Stimulated activated CD4-positive, alpha-beta T cell treated with anti-CD3 and anti-CD28 coated beads, Interleukin-4, amount 100 ng/mL, for 4 hours (primary cell): ENCODE results near the gene CD44.

Experiments used
- DNase-seq, 2 experiments: peaks; one replicate each; pipeline ENCODE4 v3.0.0-alpha.2; 2020

The CD44 gene

GRCh38 chr11:35271031-35271430 is 132.1 kb downstream of the CD44 start:
- no peak for DNase-seq

- DNase-seq: peak; percentile 17 to 30
These were observed 133.5 kb downstream of the CD44 start for GRCh38 chr11:35272391-35272902.

DNA sequence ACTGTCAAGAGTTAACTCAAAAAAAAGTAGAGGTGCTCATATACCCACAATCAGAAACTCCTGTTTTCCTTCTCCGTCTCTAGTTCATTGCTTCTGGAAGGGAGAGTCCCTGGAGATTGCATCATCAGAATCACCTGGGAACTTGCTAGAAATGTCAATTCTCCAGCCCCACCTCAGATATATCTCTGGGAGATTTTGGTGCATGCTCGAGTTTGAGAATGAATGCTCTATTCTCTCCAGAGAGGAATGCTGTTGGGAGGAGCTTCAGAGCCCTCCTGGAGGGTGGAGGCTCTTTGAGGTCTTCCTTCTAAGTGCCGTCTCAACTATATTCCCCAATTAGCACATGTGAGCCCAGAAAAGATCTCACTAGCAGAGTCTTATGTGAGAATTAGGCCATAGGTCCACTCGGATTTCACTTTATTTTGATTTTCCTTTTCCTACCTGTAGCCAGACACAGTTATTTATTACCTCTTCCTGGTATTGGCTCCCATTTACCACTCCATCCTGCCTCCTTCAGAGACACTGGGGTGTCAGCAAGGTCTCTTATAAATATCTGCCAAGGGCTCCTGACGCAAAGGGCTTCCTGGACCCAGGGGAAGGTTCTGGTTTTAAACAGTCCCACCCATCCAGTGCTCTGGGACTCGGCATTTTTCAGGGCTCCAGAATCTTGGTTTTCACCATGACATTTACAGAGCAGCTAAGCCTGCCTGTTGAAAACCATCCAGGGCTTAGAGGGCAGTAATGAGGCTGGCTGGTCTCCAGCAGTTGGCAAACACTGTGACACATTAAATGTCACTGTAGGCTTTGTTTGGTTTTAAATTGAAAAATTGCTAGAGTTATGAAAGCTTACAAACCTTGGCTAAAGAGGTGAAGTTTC is 136.2 kb downstream of the CD44 start:
- DNase-seq: no peak

GRCh38 chr11:35275786-35276170 is 136.8 kb downstream of the CD44 start:
- no peak for DNase-seq

DNA sequence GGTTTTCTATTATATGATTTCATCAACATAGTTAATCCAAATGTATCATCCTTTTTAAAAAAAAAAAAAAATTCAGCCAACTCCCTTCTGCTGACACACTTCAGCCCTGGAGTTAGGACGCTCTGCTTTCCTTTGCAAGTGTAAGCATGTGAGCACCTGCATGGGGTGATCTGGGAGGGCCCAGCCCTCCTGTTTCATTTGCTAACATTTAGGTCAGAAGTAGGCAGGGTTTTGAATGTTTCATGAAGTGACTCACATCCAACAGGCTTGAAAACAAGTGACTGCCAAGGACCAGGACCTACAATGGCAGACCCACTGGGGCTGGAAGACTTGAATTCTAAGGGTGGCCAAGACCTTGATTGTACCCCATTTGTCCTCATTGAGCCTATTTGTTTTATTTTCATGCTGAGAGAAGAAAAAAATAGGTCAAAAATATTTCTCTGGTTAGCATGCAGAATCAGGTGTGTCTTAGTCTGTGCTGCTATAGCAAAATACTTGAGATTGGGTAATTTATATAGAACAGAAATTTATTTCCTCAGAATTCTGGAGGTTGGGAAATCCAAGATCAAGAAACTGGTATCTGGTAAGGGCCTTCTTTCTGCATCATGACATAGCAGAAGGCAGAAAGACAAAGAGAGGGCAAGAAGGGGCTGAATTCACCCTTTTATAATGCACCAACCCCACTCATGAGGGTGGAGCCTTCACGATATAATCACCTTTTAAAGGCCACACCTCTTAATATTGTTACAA is 137.6 kb downstream of the CD44 start:
- DNase-seq: peak in 1 of 2 experiments; percentile 1

DNA sequence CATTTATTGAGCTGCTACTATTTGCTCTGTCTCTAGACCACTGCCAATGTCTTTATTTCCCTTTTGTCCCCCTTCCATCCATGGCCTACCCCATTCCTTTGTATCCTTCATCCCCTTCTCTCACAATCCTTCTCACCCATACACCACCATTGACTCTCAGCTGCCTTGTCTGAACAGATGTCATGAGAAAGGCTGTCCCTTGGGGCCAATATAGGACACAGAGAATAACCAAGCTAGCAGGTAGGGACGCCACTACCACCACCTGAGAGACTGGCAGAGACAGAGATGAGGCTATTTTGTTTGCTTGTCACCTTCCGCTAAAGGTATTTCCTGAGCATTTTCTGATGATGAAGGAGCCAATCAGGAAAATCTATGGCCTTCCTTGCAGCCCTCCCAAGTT is 138.9 kb downstream of the CD44 start:
- DNase-seq: no peak

DNA sequence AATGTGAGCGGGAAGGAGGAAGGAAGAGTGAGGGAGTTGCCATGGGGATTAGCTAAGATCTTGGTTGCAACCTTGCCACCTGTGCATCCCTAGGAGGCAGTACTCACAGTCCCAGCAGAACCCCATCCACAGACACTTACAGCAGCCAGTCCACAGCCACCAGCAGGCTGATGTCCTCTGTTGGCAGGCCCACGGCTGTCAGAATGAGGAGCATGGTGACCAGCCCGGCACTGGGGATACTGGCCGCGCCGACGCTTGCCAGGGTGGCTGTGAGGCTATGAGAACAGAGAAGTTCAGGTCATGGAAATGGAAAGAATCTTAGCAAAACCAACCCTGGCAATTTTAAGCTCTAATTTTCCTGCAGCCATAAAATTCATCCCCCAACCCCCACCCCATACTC is 141.8 kb downstream of the CD44 start:
- DNase-seq: no peak

DNA sequence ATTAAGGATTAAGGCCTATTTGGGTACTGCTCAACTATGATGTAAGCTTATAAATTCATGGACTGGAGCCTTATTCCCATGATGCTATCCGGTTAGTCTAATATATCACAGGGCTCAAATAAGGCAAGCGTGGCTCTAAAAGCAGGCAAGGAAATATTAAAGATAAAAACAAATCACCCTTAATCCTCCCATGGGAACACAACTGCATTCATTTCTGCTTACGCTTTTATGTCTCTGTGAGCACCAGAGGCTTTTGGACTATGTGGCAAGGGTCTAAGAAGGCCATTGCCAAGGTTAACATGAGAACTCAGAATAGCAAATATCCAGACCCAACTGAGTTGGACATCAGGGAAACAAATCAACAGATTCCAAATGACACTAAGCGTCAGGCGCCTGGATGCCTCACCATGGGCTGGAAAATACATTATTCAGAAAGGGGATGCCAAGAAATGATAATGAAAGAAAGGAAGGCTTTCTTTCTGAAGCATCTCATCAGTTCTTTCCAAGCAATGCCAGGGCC is 142.3 kb downstream of the CD44 start:
- no peak for DNase-seq
